Measurements from ENCODE around the gene LIPN.

LIPN gene
- total RNA-seq: 0.08 to 10.1 (median 0.67) reads per million in 17 experiments

GRCh38 chr10:88759366-88760101, at the start of gene LIPN:
Gene LIPN, plus strand, starts transcription at chr10:88760020. Its CDS starts 1,386 bp downstream, at chr10:88761406.
- peak; percentile 86 to 98 (median 92) for DNase-seq

- DNase-seq: no peak
These were observed 44.3 kb upstream of the LIPN start for GRCh38 chr10:88715517-88715916.

GRCh38 chr10:88721392-88721791, 38.4 kb upstream of the LIPN start:
- DNase-seq: no peak

- peak; percentile 12 to 59 (median 43) for DNase-seq
These were observed 34.0 kb upstream of the LIPN start for GRCh38 chr10:88725798-88726197.

- DNase-seq: peak; percentile 28 to 57 (median 30)
These were observed 31.6 kb upstream of the LIPN start for GRCh38 chr10:88728107-88728763.

- no peak for DNase-seq
These were observed 29.0 kb upstream of the LIPN start for GRCh38 chr10:88730864-88731263.

GRCh38 chr10:88731296-88731695, 28.5 kb upstream of the LIPN start:
- peak; percentile 80 to 90 (median 88) for DNase-seq

- DNase-seq: no peak
These were observed 26.6 kb upstream of the LIPN start for GRCh38 chr10:88733215-88733614.

- DNase-seq: no peak
These were observed 24.2 kb upstream of the LIPN start for GRCh38 chr10:88735661-88736060.

- peak; percentile 15 to 46 (median 39) for DNase-seq
These were observed 17.9 kb upstream of the LIPN start for GRCh38 chr10:88741921-88742320.

GRCh38 chr10:88742448-88742847, 17.4 kb upstream of the LIPN start:
- DNase-seq: no peak

- DNase-seq: no peak
These were observed 15.8 kb upstream of the LIPN start for GRCh38 chr10:88744002-88744401.

GRCh38 chr10:88745633-88746032, 14.2 kb upstream of the LIPN start:
- DNase-seq: no peak

GRCh38 chr10:88754287-88754686, 5.5 kb upstream of the LIPN start:
- DNase-seq: no peak

- peak in 3 of 4 experiments; percentile 42 to 47 (median 45) for DNase-seq
These were observed 4.1 kb upstream of the LIPN start for GRCh38 chr10:88755753-88756152.

GRCh38 chr10:88756660-88757059, 3.2 kb upstream of the LIPN start:
- no peak for DNase-seq

- no peak for DNase-seq
These were observed 3.1 kb downstream of the LIPN start for GRCh38 chr10:88762906-88763305.

GRCh38 chr10:88763441-88763840, 3.6 kb downstream of the LIPN start:
- DNase-seq: no peak

- no peak for DNase-seq
These were observed 4.3 kb downstream of the LIPN start for GRCh38 chr10:88764110-88764509.

- DNase-seq: peak in 3 of 4 experiments; percentile 34 to 66 (median 52)
These were observed 6.0 kb downstream of the LIPN start for GRCh38 chr10:88765816-88766215.

- DNase-seq: no peak
These were observed 9.6 kb downstream of the LIPN start for GRCh38 chr10:88769384-88769783.

GRCh38 chr10:88781206-88781605, 21.4 kb downstream of the LIPN start:
- DNase-seq: no peak

GRCh38 chr10:88782222-88782621, 22.4 kb downstream of the LIPN start:
- no peak for DNase-seq

- no peak for DNase-seq
These were observed 23.9 kb downstream of the LIPN start for GRCh38 chr10:88783724-88784123.
